Mucosa of descending colon (tissue), 3 donors: ENCODE measurements around the gene EFS. TPM values are rescaled to one million over a fixed set of nuclear protein-coding genes. Genes with fewer than 3 reads are reported as not detected.

Experiments used
- ATAC-seq: fragments of 200-7000 bp; cut with Tn5 transposase; one replicate; pipeline ENCODE4 v1.9.1; 2020; ENCODE audit warnings: mild to moderate bottlenecking, moderate library complexity
- DNase-seq, 3 donors: peaks; one replicate each; pipeline ENCODE4 v3.0.0-alpha.2; 2020
- H3K36me3 ChIP-seq: fragments of 200-600 bp; one replicate; pipeline ENCODE4 v1.8.0; 2021; ENCODE audit warnings: low read depth, mild to moderate bottlenecking
- H3K4me1 ChIP-seq: fragments of 200-600 bp; one replicate; pipeline ENCODE4 v1.8.0; 2021; ENCODE audit warnings: low read depth, mild to moderate bottlenecking
- H3K4me3 ChIP-seq: fragments of 200-600 bp; one replicate; pipeline ENCODE4 v1.8.0; 2021; ENCODE audit warnings: mild to moderate bottlenecking
- H3K9me3 ChIP-seq: fragments of 200-600 bp; one replicate; pipeline ENCODE4 v1.8.0; 2021; ENCODE audit warnings: mild to moderate bottlenecking
- CTCF ChIP-seq: fragments of 200-600 bp; IDR thresholded peaks from one replicate; pipeline ENCODE4 v1.8.0; 2022; ENCODE audit warnings: antibody characterized with exemption, mild to moderate bottlenecking
- intact Hi-C, 2 donors: fragments of 100-400 bp; cut with DNase I in 1 of 2; cut with micrococcal nuclease in 1 of 2; formaldehyde crosslinking; loops; one replicate each; pipeline versions ENCODE4 v1.11.0 to v1.11.1; 2022; cut with DNase I, micrococcal nuclease
- total RNA-seq, 3 donors: library from RNA; stranded (reverse); fragmentation: NEBNext Ultra II Directional in 2 of 3; extraction: Animal tissue kit (Norgen Biotek cat#: 25700) in 2 of 3; gene quantifications; one replicate each; pipeline versions ENCODE4 v1.2.1 to v1.2.4, GENCODE V29; 2021 to 2023
- donor health status: DM: no; HTN: no; CAD: no; lungs with moderate emphysema.
- donor health status: DM: no; HTN: no; CAD: no.
- donor health status: DM: no; HTN: yes; CAD: no.

EFS gene
- total RNA-seq, 3 donors from 2014 or later: 0.98 to 16.6 (median 3.3) TPM

GRCh38 chr14:23405516-23406025 lies 40.6 kb upstream of the EFS start:
- intact Hi-C loops: no loop called here
- no peak for DNase-seq
- Histone ChIP-seq H3K9me3 (no peaks in the 10 kb centered on the region), H3K4me3 (no peak overlapping the region), H3K4me1 (no peaks in the 10 kb centered on the region), H3K36me3 (no peaks in the 10 kb centered on the region)
- TF ChIP-seq CTCF: no peak
- ATAC-seq: no peak

- no peak for ATAC-seq
- H3K36me3 ChIP-seq: no peaks in the 10 kb centered on the region
- TF ChIP-seq CTCF: no peak
- DNase-seq: no peak
- no peaks in the 10 kb centered on the region for H3K4me1 ChIP-seq
- intact Hi-C loops: no loop called here
- H3K9me3 ChIP-seq: no peaks in the 10 kb centered on the region
- H3K4me3 ChIP-seq: no peak overlapping the region
Measured at GRCh38 chr14:23405096-23405495, 40.1 kb upstream of the EFS start.

- no peak overlapping the region for H3K4me3 ChIP-seq
- TF ChIP-seq CTCF: no peak
- no peaks in the 10 kb centered on the region for H3K4me1 ChIP-seq
- H3K9me3 ChIP-seq: no peaks in the 10 kb centered on the region
- DNase-seq (no peak), ATAC-seq (no peak)
- intact Hi-C loops: no loop called here
- no peaks in the 10 kb centered on the region for H3K36me3 ChIP-seq
Measured at GRCh38 chr14:23404331-23404900, 39.4 kb upstream of the EFS start.

GRCh38 chr14:23403908-23404307 lies 38.9 kb upstream of the EFS start:
- no peak for TF ChIP-seq CTCF
- ATAC-seq (no peak), DNase-seq (no peak)
- intact Hi-C loops: no loop called here
- Histone ChIP-seq H3K4me3 (no peak overlapping the region), H3K4me1 (no peaks in the 10 kb centered on the region), H3K9me3 (no peaks in the 10 kb centered on the region), H3K36me3 (no peaks in the 10 kb centered on the region)

GRCh38 chr14:23403139-23403438 lies 38.1 kb upstream of the EFS start:
- Histone ChIP-seq H3K36me3 (no peaks in the 10 kb centered on the region), H3K4me3 (no peak overlapping the region), H3K4me1 (no peaks in the 10 kb centered on the region), H3K9me3 (no peaks in the 10 kb centered on the region)
- ATAC-seq (no peak), DNase-seq (no peak)
- TF ChIP-seq CTCF: no peak
- intact Hi-C loops: no loop called here
